NOMO-1 (cell line): Measurements from ENCODE around the gene PLEKHF1.

Experiments
- DNase-seq, 2 experiments: peaks; one replicate each; lab custom pipeline; 2025; ENCODE audit not compliant: unreplicated experiment in 2 of 2; lab: John Stamatoyannopoulos, UW

PLEKHF1 gene

DNA sequence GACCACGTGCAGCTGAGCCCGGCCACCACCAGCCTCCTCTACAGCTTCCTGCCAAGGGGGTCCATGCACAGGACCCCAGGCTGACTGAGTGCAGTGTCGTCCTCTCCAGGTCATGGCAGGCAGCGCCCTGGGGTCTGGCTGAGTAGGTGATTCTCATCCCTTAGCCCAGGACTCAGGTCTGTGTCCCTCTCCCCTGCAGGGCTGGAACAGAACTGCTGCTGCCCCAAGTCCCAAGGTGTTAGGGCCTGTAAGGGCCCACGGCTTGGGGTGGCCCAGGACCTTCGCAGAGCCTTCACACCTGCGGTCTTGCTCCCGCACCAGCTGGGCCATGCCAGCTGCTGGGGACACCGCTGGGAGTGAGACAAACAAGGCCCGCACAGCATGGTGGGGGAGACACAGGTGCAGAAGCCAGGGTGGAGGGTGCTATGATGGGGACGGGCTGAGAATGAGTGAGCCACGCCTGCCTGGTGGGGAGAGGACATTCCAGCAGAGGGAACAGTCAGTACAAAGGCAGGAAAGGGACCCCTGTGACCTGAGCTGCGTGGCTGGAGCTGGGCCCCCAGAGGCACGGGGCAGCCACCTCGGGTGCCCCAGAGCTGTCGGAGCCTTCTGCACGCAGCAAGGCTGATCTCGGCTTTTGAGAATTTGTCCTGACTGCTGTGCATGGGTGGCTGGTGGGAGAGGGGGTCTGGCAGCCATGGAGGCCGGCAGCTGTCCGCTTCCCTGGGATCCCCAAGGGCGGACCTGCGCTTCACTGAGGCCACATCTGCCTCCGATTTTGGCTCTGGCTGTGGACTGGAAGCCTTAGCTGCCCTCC, 11.9 kb downstream of the PLEKHF1 start:
- no peak for DNase-seq

DNA sequence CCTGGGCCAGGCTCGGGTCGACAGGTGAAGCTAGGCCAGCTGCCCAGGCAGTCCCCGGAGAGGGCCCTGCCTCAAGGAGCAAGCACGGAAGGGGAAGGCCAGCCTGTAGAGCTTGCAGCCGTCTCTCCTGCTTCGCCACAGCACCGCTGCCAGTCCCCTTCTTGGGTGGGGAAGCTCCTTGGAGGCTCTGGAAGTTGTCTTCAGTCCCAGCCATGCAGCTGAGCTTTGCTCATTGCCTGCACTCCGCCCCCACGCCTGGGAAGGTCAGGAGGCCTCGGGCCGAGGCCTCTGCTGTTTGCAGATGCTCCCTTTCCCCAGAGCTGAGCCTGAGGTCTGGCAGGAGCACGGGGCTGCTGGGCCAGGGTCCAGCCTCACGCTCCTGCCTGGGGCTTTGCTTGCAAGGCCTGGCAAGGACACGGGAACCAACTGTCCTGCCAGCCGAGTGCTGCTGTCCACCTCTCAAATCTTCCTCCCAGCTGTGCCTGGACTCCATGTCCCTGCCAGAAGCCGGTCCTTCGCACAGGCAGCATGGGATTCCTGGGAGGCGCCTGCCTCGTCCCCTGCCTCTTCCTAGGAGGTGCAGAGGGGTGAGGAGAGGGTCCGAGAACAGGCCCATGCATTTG, 13.3 kb downstream of the PLEKHF1 start:
- no peak for DNase-seq

DNA sequence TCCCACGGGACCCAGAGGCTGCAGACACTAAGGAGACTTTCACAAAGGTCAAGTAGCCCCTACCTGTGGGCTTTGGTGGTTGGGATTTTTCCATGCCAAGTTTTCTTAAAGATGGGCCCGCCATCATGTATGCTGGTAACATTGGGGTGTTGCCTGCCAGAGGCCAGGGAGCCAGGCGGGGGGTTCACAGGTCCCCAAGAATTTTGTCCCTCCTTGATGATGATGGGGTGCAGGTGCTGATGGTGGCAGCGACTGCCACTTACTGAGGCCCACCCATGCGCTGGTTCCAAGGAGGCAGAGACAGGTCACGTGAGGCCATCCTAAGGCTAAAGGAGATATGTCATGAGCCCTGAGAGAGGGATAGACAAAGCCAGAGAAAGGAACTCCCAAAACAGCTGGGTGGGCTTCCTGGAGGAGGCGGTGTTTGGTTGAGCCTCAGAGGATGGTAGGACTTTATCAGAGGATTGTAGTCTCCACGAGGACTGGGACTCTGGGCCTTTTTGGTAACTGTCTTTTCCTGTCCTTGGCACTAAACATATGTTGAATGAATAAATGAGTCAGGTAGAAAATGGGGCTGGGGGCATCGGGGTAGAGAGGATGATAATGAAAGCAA, 14.4 kb downstream of the PLEKHF1 start:
- DNase-seq: no peak

DNA sequence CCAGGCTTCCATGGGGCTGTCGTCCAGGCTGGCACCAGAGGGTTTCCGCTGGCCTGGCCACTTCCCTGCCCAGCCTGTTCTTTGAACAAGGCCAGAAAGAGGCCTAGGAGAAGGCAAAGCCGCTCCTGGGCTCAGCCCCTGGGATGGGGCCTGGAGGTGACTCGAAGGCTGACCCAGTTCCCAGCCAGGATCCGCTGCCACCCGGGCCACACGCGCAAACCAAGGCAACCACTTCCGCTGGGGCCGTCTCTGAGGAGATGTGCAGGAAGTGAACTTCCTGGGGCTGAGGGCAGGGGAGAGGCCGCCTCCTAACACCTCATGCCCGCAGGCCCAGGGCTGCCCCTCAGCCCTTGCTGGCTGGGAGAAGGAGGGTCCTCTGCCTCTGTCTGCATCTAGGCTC, 15.2 kb downstream of the PLEKHF1 start:
- DNase-seq: peak; percentile 21 to 36

DNA sequence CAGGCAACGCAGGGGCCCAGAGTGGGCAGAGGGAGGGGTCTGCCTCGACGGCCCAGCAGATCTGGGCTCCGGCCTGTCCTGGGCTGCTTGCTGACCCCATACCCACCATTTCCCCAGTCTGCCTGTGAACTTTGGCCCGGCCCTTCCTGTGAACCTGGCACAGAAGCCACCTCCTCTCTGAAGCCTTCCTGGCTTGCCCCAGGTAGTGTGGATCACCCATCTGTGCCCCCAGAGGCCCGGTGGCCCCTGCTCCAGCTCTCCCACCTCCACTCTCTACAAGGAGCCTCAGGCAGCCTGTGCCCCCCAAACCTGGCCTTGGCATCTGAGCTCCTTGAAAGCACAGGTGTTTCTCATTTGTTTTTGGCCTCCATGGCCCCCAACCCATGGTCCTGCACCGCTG, 15.7 kb downstream of the PLEKHF1 start:
- DNase-seq: no peak

DNA sequence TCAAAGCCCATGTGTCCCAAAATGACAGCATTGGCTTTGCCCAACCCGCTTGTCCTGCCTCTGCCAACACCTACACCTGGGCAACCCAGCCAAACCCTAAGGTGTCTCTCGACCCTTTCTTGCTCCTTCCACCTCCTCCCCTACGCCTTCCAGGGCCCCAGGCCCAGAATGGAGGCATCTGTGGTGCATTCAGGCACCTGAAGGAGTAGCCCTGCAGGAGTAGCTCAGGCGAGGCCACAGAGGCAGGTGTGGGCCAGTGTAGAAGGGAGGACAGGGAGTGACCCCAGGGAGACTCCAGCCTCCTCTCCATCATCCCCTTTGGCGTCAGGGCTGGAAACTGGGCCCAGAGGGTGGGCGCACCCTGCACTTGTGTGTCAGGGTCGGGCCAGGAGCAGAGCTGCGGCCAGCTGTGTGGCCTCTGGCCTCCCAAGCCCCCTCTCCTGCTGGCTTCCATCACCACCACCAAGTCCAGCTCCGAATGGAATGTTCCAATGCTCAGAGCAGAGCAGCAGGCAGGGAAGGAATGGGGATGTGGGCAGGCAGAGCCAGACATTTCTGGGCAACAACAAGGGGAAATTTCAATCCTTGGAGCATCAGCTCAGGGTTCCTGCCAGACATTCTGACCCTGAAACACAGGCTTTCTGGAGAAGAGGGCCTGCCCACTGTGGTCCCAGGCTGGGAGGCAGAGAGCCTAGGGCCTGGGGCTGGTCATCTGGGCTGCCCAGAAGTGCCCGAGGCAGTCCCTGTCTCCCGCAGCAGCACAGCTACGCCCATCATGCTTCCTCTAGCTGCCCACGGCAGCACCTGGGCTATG, 16.4 kb downstream of the PLEKHF1 start:
- no peak for DNase-seq

DNA sequence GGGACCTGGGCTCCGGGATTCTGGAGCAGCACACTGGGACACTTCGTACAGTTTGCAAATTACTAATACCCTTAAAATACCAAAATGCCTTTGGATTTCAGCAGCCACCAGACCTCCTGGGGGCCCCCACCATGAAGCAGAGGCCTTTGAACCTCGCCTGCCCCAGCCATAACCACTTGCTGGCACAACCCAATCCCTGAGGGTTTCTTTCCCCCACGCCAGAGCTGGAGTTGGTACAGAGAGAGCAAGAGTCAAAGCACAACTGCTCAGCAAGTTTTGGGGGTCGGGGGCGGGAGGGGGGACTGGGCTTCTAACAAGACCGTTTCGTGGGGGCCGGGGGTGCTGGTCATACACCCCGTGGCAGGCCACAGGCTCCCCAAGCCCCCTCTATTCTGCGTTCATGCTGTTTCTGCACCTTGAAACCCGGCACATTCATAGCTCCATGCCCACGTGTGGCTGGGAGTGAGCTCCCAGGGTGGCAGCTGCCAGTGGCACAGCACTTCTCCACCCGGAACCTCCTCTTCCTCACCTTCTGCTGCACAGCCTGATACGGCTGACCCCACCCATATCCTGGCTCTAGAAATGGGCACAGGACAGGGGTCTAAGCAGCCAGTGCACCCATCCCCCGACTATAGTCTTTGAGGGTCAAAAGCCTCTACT, 17.1 kb downstream of the PLEKHF1 start:
- DNase-seq: no peak

DNA sequence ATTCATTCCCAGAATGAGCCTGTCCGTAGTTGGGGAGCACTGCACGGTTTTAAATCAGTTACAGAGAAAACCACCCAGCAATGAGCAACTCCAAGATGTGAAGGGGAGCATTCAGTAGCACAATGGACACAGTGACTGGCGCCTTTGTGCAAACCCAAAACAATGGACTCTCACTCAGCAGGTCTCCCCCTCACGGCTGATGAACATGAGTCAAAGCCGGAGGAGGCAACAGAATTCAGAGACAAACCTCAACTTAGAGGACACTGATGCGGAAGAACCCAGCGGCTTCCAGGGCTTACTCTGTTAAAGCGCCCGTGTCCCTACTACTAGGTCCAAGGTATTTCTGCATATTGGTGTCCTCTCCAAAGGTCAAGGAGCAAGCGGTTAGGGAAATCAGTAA, 17.7 kb downstream of the PLEKHF1 start:
- DNase-seq: no peak

DNA sequence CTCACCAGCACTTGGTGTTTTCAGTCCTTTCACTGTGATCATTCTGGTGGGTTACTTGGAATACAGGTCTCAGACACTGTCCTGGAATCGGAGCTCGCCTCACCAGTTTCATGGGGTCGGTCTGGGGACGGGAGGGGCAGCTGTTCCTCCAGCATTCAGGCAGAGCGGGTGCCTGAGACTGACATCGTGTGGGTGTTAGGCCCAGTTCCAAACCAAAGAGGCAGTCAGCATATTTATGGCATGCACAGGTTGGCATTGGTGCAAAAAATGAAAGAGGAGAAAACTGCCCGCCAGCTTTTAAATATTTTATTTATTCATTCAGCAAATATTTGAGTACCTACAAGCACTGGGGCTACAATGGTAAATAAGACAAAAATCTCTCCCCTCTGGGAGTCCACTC, 20.1 kb downstream of the PLEKHF1 start:
- no peak for DNase-seq

DNA sequence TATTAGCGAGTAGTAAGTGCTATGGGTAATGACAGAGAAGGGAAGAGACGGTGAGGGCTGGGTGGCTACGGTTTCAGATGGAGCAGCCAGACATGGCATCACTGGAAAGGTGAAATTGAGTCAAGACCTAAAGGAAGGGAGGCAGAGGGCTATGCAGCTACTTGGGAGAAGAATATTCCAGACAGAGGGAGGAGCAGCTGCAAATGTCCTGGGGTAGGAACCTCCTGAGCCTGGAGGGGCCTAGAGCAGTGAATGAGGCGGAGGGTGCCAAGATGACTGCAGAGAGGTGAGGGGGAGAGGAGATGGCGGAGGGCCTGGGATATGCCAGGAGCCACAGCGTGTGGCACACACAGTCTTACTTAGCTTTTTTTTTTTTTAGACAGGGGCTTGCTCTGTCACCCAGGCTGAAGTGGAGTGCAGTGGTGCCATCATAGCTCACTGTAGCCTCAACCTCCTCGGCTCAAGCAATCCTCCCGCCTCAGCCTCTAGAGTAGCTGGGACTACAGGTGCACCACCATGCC, 21.1 kb downstream of the PLEKHF1 start:
- DNase-seq: no peak

DNA sequence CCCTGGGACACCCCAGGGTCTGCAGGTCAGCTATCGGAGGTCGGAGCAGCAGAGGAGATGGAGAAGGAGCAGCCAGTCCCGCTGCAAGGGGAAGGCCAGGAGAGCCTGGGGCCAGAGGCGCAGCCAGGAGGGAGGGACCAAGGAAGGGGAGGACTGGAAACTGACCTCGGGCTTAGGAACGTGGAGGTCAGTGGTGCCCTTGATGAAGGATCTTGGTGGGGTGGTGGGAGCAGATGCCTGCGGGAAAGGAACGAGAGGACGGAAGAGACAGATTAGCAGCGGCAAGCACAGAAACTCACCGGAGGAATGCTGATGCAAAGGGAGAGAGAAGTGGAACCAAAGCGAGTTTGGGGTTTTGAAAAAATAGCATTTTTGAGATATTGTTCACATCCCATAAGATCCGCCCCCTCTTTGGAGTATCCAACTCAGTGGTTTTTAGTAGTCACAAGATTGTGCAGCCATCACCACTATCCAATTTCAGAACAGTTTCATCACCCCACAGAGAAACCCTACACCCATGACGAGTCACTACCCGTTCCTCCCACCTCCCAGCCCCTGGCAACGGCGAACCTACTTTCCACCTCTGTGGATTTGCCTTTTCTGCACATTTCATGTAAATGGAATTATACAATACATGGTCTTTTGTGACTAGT, 22.1 kb downstream of the PLEKHF1 start:
- no peak for DNase-seq

DNA sequence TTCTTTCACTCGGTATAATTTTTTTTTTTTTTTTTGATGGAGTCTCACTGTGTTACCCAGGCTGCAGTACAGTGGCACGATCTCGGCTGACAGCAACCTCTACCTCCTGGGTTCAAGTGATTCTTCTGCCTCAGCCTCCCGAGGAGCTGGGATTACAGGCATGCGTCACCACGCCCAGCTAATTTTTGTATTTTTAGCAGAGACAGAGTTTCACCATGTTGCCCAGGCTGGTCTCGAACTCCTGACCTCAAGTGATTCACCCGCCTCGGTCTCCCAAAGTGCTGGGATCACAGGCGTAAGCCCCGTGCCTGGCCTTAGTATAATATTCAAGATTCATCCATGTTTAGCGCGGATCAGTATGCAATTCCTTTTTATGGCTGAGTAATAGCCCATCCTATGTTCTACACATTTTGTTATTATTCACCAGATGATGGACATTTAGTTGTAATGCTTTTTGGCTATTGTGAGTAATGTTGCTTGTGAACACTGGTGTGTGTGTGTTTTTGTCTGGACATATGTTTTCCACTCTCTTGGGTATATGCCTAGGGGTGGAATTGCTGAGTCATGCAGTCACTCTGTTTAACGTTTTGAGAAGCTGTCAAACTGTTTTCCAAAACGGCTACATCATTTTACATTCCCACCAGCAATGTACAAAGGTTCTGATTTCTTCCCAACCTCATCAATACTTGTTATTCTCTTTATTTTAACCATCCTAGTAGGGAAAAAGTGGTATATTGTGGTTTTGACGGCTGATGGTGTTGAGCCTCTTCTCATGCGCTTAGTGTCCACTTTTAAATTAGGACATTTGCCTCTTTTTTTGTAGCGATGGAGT, 22.9 kb downstream of the PLEKHF1 start:
- DNase-seq: no peak

DNA sequence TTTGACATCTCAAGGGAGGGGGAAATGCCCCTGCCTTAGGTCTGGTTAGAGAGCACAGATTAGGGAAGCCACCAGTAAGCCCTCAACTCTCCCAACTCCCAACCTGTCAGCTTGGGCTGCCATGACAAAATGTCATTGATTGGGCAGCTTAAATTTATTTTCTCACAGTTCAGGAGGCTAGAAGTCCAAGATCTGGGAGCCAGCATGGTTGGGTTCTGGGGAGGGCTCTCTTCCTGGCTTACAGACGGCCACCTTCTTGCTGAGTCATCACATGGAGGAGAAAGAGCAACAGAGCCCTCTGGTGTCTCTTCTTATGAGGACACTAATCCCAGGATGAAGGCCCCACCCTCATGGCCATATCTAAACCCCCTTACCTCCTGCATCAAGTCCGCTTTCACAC, 25.6 kb downstream of the PLEKHF1 start:
- peak in 1 of 2 experiments; percentile 13 for DNase-seq

DNA sequence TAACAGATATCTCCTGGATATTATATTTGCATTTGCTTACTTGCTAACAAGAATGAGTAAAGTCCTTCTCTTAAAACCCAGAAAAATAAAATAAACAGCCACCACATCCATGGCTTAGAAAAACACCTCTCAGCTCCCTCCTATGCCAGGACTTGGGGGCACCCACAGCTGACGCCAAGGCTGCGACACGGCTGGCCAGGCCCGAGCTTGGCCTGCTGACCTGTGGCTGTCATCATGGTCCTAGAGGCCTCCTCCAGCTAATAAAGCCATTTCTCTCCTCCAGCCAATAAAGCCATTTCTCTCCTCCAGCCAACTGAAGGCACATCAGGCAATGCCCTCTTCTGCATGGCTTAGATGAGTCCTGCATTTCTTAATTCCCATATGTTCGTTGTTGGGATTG, 28.9 kb downstream of the PLEKHF1 start:
- no peak for DNase-seq

DNA sequence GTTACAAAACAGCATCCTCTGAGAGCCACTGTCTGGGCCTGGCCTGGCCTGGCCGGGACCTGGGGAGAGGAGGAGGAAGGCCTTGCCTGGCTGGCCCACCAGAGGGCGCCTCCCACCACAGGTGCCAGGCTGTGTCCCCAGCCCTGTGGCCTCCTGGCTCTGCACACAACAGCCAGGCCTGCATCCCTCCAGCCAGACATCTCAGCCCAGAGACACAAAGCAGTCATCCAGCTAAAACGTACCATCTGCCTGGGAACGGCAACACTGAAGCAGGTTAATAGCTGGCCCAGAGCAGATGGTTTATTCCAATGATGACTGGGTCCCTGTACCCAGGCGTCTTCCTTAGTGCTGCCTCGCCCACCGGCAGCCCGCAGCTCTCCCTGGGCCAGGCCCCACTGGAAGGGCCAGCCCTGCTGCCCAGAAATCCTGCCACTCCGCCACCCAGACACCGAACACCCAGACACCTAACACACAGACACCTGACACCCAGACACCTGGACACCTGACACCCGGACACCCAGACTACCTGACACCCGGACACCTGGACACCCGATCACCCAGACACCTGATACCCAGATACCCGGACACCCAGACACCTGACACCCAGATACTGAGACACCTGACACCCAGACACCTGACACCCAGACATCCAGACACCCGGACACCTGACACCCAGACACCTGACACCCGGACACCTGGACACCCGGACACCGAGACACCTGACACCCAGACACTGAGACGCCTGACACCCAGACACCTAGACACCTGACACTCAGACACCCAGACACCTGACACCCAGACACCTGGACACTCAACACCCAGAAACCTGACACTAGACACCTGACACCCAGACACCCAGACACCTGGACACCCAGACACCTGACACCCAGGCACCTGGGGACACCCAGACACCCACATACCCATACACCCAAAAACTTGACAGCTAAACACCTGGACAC, 29.7 kb downstream of the PLEKHF1 start:
- peak; percentile 49 to 69 for DNase-seq

DNA sequence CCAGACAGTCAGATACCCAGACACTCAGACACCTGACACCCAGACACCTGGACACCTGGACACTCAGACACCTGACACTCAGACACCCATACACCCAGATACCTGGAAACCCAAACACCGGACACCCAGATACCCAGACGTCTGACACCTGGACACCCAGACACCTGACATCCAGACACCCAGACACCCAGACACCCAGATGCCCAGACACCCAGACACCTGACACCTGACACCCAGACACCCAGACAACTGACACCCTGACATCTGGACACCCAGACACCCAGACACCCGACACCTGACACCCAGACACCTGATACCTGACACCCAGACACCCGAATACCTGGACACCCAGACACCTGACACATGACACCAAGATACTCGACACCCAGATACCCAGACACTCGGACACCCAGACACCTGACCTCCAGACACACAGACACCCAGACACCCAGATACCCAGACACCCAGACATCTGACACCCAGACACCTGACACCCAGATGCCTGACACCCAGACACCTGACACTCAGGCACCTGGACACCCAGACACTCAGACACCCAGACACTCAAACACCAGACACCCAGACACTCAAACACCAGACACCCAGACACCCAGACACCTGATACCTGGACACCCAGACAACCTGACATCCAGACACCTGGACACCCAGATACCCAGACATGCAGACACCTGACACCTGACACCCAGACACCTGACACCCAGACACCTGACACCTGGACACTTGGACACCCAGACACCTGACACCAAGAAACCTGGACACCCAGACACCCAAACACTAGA, 30.7 kb downstream of the PLEKHF1 start:
- DNase-seq: no peak

DNA sequence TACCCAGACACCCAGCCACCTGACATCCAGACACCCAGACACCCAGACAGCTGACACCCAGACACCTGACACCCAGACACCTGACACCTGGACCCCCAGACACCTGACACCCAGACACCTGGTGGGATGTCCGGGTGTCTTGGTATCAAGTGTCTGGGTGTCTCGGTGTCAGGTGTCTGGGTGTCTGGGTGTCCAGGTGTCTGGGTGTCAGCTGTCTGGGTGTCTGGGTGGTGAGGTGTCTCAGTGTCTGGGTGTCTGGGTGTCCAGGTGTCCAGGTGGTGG, 31.2 kb downstream of the PLEKHF1 start:
- no peak for DNase-seq
